AG10803 (cell line): ENCODE data around the gene KRTAP19-4.

Source experiments
- DNase-seq: peaks from one replicate; pipeline ENCODE4 v3.0.0; 2010; ENCODE audit warnings: low read depth
- H3K4me3 ChIP-seq: 2 replicates; pipeline ENCODE4 v1.5.1; 2011; ENCODE audit warnings: mild to moderate bottlenecking, low read length, control low read depth
- CTCF ChIP-seq: conservative IDR thresholded peaks from 2 replicates; pipeline ENCODE4 v1.5.1; 2011; ENCODE audit warnings: mild to moderate bottlenecking, low read length, control low read depth, inconsistent platforms

Gene KRTAP19-4

GRCh38 chr21:30463713-30464112 is 33.3 kb downstream of the KRTAP19-4 start:
- DNase-seq: no peak
- H3K4me3 ChIP-seq: no peak overlapping the region

GRCh38 chr21:30448514-30448913 is 48.5 kb downstream of the KRTAP19-4 start:
- no peak for TF ChIP-seq CTCF
- no peak for DNase-seq
- no peak overlapping the region for H3K4me3 ChIP-seq

More at GRCh38 chr21:30463713-30464112, 33.3 kb downstream of the KRTAP19-4 start:
- peak; percentile 15; the same call in 1 of the 2 replicates for TF ChIP-seq CTCF

- no peak for DNase-seq
- no peak overlapping the region for H3K4me3 ChIP-seq
- no peak for TF ChIP-seq CTCF
Observed at GRCh38 chr21:30447056-30447455, 49.9 kb downstream of the KRTAP19-4 start.
